ENCODE results near the gene TOGARAM2.

TOGARAM2 gene

GRCh38 chr2:29000481-29000880, 19.4 kb downstream of the TOGARAM2 start:
- DNase-seq, result no peak

- DNase-seq, result no peak
Measured at GRCh38 chr2:29000956-29001355, 19.9 kb downstream of the TOGARAM2 start.

GRCh38 chr2:29001806-29002205, 20.7 kb downstream of the TOGARAM2 start:
- DNase-seq, result no peak

GRCh38 chr2:29004755-29005154, 23.7 kb downstream of the TOGARAM2 start:
- DNase-seq, result no peak

GRCh38 chr2:29005331-29005730, 24.2 kb downstream of the TOGARAM2 start:
- DNase-seq, result no peak

- no peak for DNase-seq
Measured at GRCh38 chr2:29006092-29006979, 25.2 kb downstream of the TOGARAM2 start.

- no peak for DNase-seq
Measured at GRCh38 chr2:29006980-29007301, 25.8 kb downstream of the TOGARAM2 start.

GRCh38 chr2:29009270-29009669, 28.2 kb downstream of the TOGARAM2 start:
- DNase-seq, result no peak

GRCh38 chr2:29009711-29010677, 28.9 kb downstream of the TOGARAM2 start:
- no peak for DNase-seq

GRCh38 chr2:29010946-29011345, 29.8 kb downstream of the TOGARAM2 start:
- peak; percentile 54 for DNase-seq

- DNase-seq, result peak; percentile 47
Measured at GRCh38 chr2:29011418-29012060, 30.4 kb downstream of the TOGARAM2 start.

- peak; percentile 33 for DNase-seq
Measured at GRCh38 chr2:29012211-29012681, 31.1 kb downstream of the TOGARAM2 start.

- DNase-seq, result no peak
Measured at GRCh38 chr2:29013057-29013780, 32.1 kb downstream of the TOGARAM2 start.

- DNase-seq, result no peak
Measured at GRCh38 chr2:29014331-29014730, 33.2 kb downstream of the TOGARAM2 start.

GRCh38 chr2:29014811-29015421, 33.8 kb downstream of the TOGARAM2 start:
- DNase-seq, result no peak

- no peak for DNase-seq
Measured at GRCh38 chr2:29015701-29016470, 34.8 kb downstream of the TOGARAM2 start.

- DNase-seq, result no peak
Measured at GRCh38 chr2:29016504-29016903, 35.4 kb downstream of the TOGARAM2 start.

- no peak for DNase-seq
Measured at GRCh38 chr2:29017716-29018435, 36.8 kb downstream of the TOGARAM2 start.

- DNase-seq, result no peak
Measured at GRCh38 chr2:29021886-29022285, 40.8 kb downstream of the TOGARAM2 start.

GRCh38 chr2:29022679-29023078, 41.6 kb downstream of the TOGARAM2 start:
- no peak for DNase-seq
